ENCODE results near the gene NYNRIN.

The NYNRIN gene

DNA sequence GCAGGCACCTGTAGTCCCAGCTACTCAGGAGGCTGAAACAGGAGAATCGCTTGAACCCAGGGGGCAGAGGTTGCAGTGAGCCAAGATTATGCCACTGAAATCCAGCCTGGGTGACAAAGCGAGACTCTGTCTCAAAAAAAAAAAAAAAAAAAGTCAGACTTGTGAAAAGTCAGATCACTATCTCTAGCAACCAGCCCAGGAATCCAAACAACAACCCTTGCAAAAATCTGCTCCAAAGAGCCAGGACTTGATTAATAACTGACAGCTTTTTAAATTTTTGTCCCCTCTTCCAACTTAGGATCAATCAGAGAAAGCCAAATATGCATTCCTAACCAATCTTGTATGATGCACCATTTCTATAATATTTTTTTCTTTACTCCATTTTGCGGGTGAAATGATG lies 38.5 kb upstream of the NYNRIN start:
- no peaks in the 10 kb centered on the region for H3K79me1 ChIP-seq (replicated peaks; ENCODE audit: low read length, poor library complexity, severe bottlenecking)
- no peak for DNase-seq

DNA sequence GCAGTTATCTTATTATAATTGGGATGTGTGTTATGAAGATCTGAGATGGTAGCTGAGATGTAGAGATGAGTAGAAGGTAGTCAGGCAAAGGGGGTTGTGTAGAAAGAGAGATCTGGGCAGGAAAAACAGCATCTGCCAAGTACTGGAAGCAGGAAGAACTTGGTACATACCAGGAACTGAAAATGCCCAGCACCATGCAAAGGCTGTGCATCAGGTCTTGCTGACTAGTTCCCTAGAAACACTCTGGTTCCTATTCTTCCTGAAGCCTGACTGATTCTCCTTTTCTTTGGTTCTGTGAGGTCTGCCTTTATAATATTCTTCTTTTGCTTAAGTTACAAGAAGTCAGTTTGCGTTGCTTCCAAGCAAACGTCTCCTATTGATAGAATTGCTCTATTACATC lies 37.5 kb upstream of the NYNRIN start:
- Histone ChIP-seq H3K14ac (ENCODE audit: low read length in 2 of 2) (no peak overlapping the region), H4K8ac (ENCODE audit: low read length) (no peak overlapping the region), H2AFZ (ENCODE audit: low read depth, low read length) (no peak overlapping the region), H2BK15ac (ENCODE audit: low read depth, poor library complexity, severe bottlenecking) (no peak overlapping the region), H3K23ac (ENCODE audit: low read length in 2 of 2) (no peak overlapping the region), H3K18ac (ENCODE audit: low read depth in 1 of 2, low read length in 2 of 2) (no peak overlapping the region), H3K4me2 (ENCODE audit: low read length, poor library complexity, severe bottlenecking) (no peak overlapping the region), H3K4me3 (ENCODE audit: insufficient read depth in 1 of 2, low read depth in 1 of 2, low read length in 2 of 2) (no peak overlapping the region), H3K27ac (ENCODE audit: low read length, poor library complexity, severe bottlenecking) (no peak overlapping the region), H3K4me1 (ENCODE audit: control insufficient read depth, insufficient read depth, low read depth, low read length) (peaks cover 6% of the 10 kb centered on the region), H3K9me3 (ENCODE audit: control insufficient read depth, low read length) (no peaks in the 10 kb centered on the region), H3K27me3 (ENCODE audit: control insufficient read depth in 1 of 2, insufficient read depth in 1 of 2, low read length in 2 of 2) (peaks cover 0 to 9% of the 10 kb centered on the region in 2 experiments), H2BK5ac (ENCODE audit: low read depth, low read length, poor library complexity, severe bottlenecking) (no peak overlapping the region), H2BK120ac (ENCODE audit: low read depth, low read length) (no peak overlapping the region), H2BK12ac (ENCODE audit: low read length in 2 of 2) (no peak overlapping the region), H3K9ac (ENCODE audit: low read length) (no peak overlapping the region), H4K91ac (ENCODE audit: low read length) (no peak overlapping the region), H2AK5ac (ENCODE audit: low read length, severe bottlenecking) (no peak overlapping the region), H3K79me1 (replicated peaks; ENCODE audit: low read length, poor library complexity, severe bottlenecking) (no peaks in the 10 kb centered on the region), H3K4ac (ENCODE audit: low read depth in 1 of 2, low read length in 2 of 2) (no peak overlapping the region), H3K36me3 (ENCODE audit: control insufficient read depth in 1 of 2, insufficient read depth in 2 of 2, low read depth in 1 of 2, low read length in 2 of 2) (no peaks in the 10 kb centered on the region)
- no CpG with 5 or more reads among the region's 2 CpGs for WGBS
- DNase-seq = no peak

More for the DNA sequence above, 38.5 kb upstream of the NYNRIN start:
- Histone ChIP-seq H3K36me3 (ENCODE audit: control insufficient read depth in 1 of 2, insufficient read depth in 2 of 2, low read depth in 1 of 2, low read length in 2 of 2) (no peaks in the 10 kb centered on the region), H3K23ac (ENCODE audit: low read length in 2 of 2) (no peak overlapping the region), H2BK120ac (ENCODE audit: low read depth, low read length) (no peak overlapping the region), H2AK5ac (ENCODE audit: low read length, severe bottlenecking) (no peak overlapping the region), H2BK12ac (ENCODE audit: low read length in 2 of 2) (no peak overlapping the region), H2AFZ (ENCODE audit: low read depth, low read length) (no peak overlapping the region), H3K9me3 (ENCODE audit: control insufficient read depth, low read length) (no peaks in the 10 kb centered on the region), H3K4ac (ENCODE audit: low read depth in 1 of 2, low read length in 2 of 2) (no peak overlapping the region), H3K4me1 (ENCODE audit: control insufficient read depth, insufficient read depth, low read depth, low read length) (no peaks in the 10 kb centered on the region), H2BK5ac (ENCODE audit: low read depth, low read length, poor library complexity, severe bottlenecking) (no peak overlapping the region), H3K18ac (ENCODE audit: low read depth in 1 of 2, low read length in 2 of 2) (no peak overlapping the region), H3K4me3 (ENCODE audit: insufficient read depth in 1 of 2, low read depth in 1 of 2, low read length in 2 of 2) (no peak overlapping the region), H3K4me2 (ENCODE audit: low read length, poor library complexity, severe bottlenecking) (no peak overlapping the region), H3K9ac (ENCODE audit: low read length) (no peak overlapping the region), H4K8ac (ENCODE audit: low read length) (no peak overlapping the region), H4K91ac (ENCODE audit: low read length) (no peak overlapping the region), H3K27ac (ENCODE audit: low read length, poor library complexity, severe bottlenecking) (no peak overlapping the region), H3K14ac (ENCODE audit: low read length in 2 of 2) (no peak overlapping the region), H3K27me3 (ENCODE audit: control insufficient read depth in 1 of 2, insufficient read depth in 1 of 2, low read length in 2 of 2) (peaks cover 0 to 9% of the 10 kb centered on the region in 2 experiments), H2BK15ac (ENCODE audit: low read depth, poor library complexity, severe bottlenecking) (no peak overlapping the region)
- 89% methylated on average over 3 of the region's 3 CpGs for WGBS

DNA sequence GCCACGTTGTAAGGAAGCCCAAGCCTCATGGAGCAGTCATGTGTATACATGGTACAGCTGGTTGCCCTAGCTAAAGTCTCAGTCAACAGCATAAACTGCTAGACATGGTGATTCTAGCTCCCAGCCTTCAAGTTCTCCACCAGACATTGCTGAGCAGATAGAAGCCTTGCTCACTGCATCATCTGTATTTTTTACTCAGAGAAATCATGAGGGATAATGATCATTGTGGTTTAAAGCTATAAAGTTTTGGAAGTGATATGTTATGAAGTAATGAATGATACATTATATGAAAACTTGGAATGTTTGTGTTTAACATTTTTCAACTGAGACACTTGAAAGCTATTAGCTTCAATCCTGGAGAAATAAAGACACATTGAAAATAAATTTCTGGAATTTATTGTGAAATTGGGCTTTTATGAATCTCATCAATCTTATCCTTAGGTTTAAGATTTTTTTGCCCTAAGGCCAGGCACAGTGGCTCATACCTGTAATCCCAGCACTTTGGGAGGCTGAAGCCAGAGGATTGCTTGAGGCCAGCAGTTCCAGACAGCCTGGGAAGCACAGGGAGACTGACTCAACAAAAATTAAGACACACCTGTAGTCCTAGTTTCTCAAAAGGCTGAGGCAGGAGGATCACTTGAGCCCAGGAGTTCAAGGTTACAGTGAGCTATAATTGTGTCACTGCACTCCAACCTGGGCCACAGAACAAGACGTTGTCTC lies 36.4 kb upstream of the NYNRIN start:
- no peak overlapping the region for H3K14ac ChIP-seq (ENCODE audit: low read length in 2 of 2)
- no peak overlapping the region for H2AK5ac ChIP-seq (ENCODE audit: low read length, severe bottlenecking)
- 38% methylated on average over 1 of the region's 2 CpGs for WGBS
- H3K4me3 ChIP-seq (ENCODE audit: insufficient read depth in 1 of 2, low read depth in 1 of 2, low read length in 2 of 2) = no peak overlapping the region
- H3K36me3 ChIP-seq (ENCODE audit: control insufficient read depth in 1 of 2, insufficient read depth in 2 of 2, low read depth in 1 of 2, low read length in 2 of 2) = no peaks in the 10 kb centered on the region
- no peaks in the 10 kb centered on the region for H3K9me3 ChIP-seq (ENCODE audit: control insufficient read depth, low read length)
- H3K23ac ChIP-seq (ENCODE audit: low read length in 2 of 2) = no peak overlapping the region
- no peak overlapping the region for H4K8ac ChIP-seq (ENCODE audit: low read length)
- no peak overlapping the region for H2AFZ ChIP-seq (ENCODE audit: low read depth, low read length)
- no peak overlapping the region for H2BK15ac ChIP-seq (ENCODE audit: low read depth, poor library complexity, severe bottlenecking)
- H3K79me1 ChIP-seq (replicated peaks; ENCODE audit: low read length, poor library complexity, severe bottlenecking) = no peaks in the 10 kb centered on the region
- no peak overlapping the region for H2BK5ac ChIP-seq (ENCODE audit: low read depth, low read length, poor library complexity, severe bottlenecking)
- no peak overlapping the region for H4K91ac ChIP-seq (ENCODE audit: low read length)
- peaks cover 0 to 9% of the 10 kb centered on the region in 2 experiments for H3K27me3 ChIP-seq (ENCODE audit: control insufficient read depth in 1 of 2, insufficient read depth in 1 of 2, low read length in 2 of 2)
- no peak for DNase-seq
- H3K18ac ChIP-seq (ENCODE audit: low read depth in 1 of 2, low read length in 2 of 2) = no peak overlapping the region
- H3K27ac ChIP-seq (ENCODE audit: low read length, poor library complexity, severe bottlenecking) = no peak overlapping the region
- H3K4ac ChIP-seq (ENCODE audit: low read depth in 1 of 2, low read length in 2 of 2) = no peak overlapping the region
- H3K4me1 ChIP-seq (ENCODE audit: control insufficient read depth, insufficient read depth, low read depth, low read length) = peaks cover 10% of the 10 kb centered on the region
- H2BK120ac ChIP-seq (ENCODE audit: low read depth, low read length) = no peak overlapping the region
- no peak overlapping the region for H3K4me2 ChIP-seq (ENCODE audit: low read length, poor library complexity, severe bottlenecking)
- H2BK12ac ChIP-seq (ENCODE audit: low read length in 2 of 2) = peak overlapping the region in 1 of 2 experiments; percentile 54
- H3K9ac ChIP-seq (ENCODE audit: low read length) = peak overlapping the region; percentile 33

DNA sequence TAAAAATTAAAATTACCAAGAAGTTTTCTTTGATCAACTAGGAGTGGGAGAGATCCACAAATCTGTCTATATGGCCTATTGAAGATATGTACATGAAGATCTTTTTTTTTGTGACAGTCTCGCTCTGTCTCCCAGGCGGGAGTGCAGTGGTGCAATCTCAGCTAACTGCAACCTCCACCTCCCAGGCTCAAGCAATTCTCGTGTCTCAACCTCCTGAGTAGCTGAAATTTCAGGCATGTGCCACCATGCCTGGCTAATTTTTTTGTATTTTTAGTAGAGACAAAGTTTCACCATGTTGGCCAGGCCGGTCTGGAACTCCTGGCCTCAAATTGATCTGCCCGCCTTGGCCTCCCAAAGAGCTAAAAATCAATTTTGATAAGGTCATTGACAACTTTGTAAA lies 35.4 kb upstream of the NYNRIN start:
- Histone ChIP-seq H3K18ac (ENCODE audit: low read depth in 1 of 2, low read length in 2 of 2) (no peak overlapping the region), H2BK15ac (ENCODE audit: low read depth, poor library complexity, severe bottlenecking) (no peak overlapping the region), H3K9ac (ENCODE audit: low read length) (no peak overlapping the region), H2AK5ac (ENCODE audit: low read length, severe bottlenecking) (no peak overlapping the region), H3K27me3 (ENCODE audit: control insufficient read depth in 1 of 2, insufficient read depth in 1 of 2, low read length in 2 of 2) (peaks cover 0 to 9% of the 10 kb centered on the region in 2 experiments), H2AFZ (ENCODE audit: low read depth, low read length) (no peak overlapping the region), H3K14ac (ENCODE audit: low read length in 2 of 2) (no peak overlapping the region), H4K91ac (ENCODE audit: low read length) (no peak overlapping the region), H3K27ac (ENCODE audit: low read length, poor library complexity, severe bottlenecking) (no peak overlapping the region), H2BK120ac (ENCODE audit: low read depth, low read length) (no peak overlapping the region), H3K9me3 (ENCODE audit: control insufficient read depth, low read length) (no peaks in the 10 kb centered on the region), H4K8ac (ENCODE audit: low read length) (no peak overlapping the region), H3K4me1 (ENCODE audit: control insufficient read depth, insufficient read depth, low read depth, low read length) (peaks cover 12% of the 10 kb centered on the region), H3K79me1 (replicated peaks; ENCODE audit: low read length, poor library complexity, severe bottlenecking) (peaks cover 3% of the 10 kb centered on the region), H3K4me2 (ENCODE audit: low read length, poor library complexity, severe bottlenecking) (no peak overlapping the region), H3K4ac (ENCODE audit: low read depth in 1 of 2, low read length in 2 of 2) (no peak overlapping the region), H3K36me3 (ENCODE audit: control insufficient read depth in 1 of 2, insufficient read depth in 2 of 2, low read depth in 1 of 2, low read length in 2 of 2) (no peaks in the 10 kb centered on the region), H2BK5ac (ENCODE audit: low read depth, low read length, poor library complexity, severe bottlenecking) (no peak overlapping the region), H3K23ac (ENCODE audit: low read length in 2 of 2) (no peak overlapping the region), H2BK12ac (ENCODE audit: low read length in 2 of 2) (no peak overlapping the region), H3K4me3 (ENCODE audit: insufficient read depth in 1 of 2, low read depth in 1 of 2, low read length in 2 of 2) (no peak overlapping the region)
- DNase-seq = no peak
- WGBS = 82% methylated on average over 5 of the region's 5 CpGs
